ENCODE measurements around the gene DMBT1. TPM values are rescaled to one million over a fixed set of nuclear protein-coding genes. Genes with fewer than 3 reads are reported as not detected.
A peak's percentile ranks its signal among the peaks of the same experiment; 100 is the strongest.

DMBT1 gene
- total and polyA plus RNA-seq, 2 experiments from 2014 or later = not detected

DNA sequence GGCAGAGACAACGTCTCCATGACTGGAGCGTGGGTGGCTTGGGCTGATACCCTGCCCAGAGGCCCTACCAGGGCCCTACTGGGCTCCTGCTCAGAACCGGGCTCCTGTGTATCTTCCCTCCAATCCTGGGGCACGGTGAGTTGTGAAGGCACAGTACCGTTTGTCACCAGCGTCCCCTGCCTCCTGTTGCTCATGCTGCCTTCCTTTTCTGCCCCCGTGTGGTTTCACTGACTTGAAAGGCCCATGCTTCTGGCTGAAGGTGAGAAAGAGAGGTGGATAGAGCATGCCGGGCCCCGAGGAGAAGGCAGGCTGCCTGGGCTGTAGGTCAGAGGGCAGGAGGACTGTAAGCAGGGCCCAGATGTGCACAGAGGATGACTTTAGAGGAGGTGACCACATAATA is 9.1 kb upstream of the DMBT1 start:
- peak in 1 of 2 donors; percentile 41 for DNase-seq (ENCODE audit: low read depth in 1 of 2, low spot score in 1 of 2)
- no peaks in the 10 kb centered on the region for H3K9me3 ChIP-seq (ENCODE audit: low read depth)
- TF ChIP-seq, protein P1, sequence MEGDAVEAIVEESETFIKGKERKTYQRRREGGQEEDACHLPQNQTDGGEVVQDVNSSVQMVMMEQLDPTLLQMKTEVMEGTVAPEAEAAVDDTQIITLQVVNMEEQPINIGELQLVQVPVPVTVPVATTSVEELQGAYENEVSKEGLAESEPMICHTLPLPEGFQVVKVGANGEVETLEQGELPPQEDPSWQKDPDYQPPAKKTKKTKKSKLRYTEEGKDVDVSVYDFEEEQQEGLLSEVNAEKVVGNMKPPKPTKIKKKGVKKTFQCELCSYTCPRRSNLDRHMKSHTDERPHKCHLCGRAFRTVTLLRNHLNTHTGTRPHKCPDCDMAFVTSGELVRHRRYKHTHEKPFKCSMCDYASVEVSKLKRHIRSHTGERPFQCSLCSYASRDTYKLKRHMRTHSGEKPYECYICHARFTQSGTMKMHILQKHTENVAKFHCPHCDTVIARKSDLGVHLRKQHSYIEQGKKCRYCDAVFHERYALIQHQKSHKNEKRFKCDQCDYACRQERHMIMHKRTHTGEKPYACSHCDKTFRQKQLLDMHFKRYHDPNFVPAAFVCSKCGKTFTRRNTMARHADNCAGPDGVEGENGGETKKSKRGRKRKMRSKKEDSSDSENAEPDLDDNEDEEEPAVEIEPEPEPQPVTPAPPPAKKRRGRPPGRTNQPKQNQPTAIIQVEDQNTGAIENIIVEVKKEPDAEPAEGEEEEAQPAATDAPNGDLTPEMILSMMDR (IDR thresholded peaks at IDR 0.05; ENCODE audit: low read depth, low read length) = no peak
- H3K4me3 ChIP-seq = no peak overlapping the region
- peaks cover 25% of the 10 kb centered on the region for H3K4me1 ChIP-seq (ENCODE audit: low read depth)
- H3K36me3 ChIP-seq = no peaks in the 10 kb centered on the region
- H3K27ac ChIP-seq = no peak overlapping the region
- H3K27me3 ChIP-seq = no peaks in the 10 kb centered on the region

DNA sequence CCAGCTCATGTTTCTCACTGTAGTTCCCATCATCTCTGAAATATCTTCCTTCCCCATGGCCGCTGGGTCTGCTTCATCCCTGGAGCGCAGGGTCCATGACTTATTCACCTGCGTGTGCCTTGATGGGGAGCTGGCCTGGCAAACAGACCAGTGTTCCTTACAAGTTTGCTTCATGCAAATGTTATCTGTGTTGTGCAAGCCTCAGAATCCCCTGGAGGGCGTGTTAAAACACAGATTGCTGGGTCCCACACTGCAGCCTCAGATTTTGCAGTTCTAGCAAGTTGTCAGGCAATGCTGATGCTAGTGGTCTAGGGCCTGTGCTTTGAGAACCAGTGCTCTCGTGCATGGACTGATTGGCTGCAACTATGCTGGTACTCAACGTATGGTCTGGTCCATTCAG is 7.2 kb upstream of the DMBT1 start:
- DNase-seq (ENCODE audit: low read depth in 1 of 2, low spot score in 1 of 2) = peak in 1 of 2 donors; percentile 53
- H3K4me3 ChIP-seq = no peak overlapping the region
- no peaks in the 10 kb centered on the region for H3K36me3 ChIP-seq
- no peaks in the 10 kb centered on the region for H3K9me3 ChIP-seq (ENCODE audit: low read depth)
- H3K27ac ChIP-seq = no peak overlapping the region
- TF ChIP-seq, protein P1 (IDR thresholded peaks at IDR 0.05; ENCODE audit: low read depth, low read length) = no peak
- peaks cover 11% of the 10 kb centered on the region for H3K4me1 ChIP-seq (ENCODE audit: low read depth)
- no peaks in the 10 kb centered on the region for H3K27me3 ChIP-seq

GRCh38 chr10:122554131-122555036 is 6.2 kb upstream of the DMBT1 start:
- Histone ChIP-seq H3K4me1 (ENCODE audit: low read depth) (peaks cover under 1% of the 10 kb centered on the region), H3K4me3 (no peak overlapping the region), H3K36me3 (no peaks in the 10 kb centered on the region), H3K27me3 (no peaks in the 10 kb centered on the region), H3K9me3 (ENCODE audit: low read depth) (no peaks in the 10 kb centered on the region), H3K27ac (no peak overlapping the region)
- TF ChIP-seq, protein P1 (IDR thresholded peaks at IDR 0.05; ENCODE audit: low read depth, low read length) = no peak
- DNase-seq (ENCODE audit: low read depth in 1 of 2, low spot score in 1 of 2) = no peak

GRCh38 chr10:122555442-122555841 is 5.1 kb upstream of the DMBT1 start:
- Histone ChIP-seq H3K27me3 (no peaks in the 10 kb centered on the region), H3K27ac (no peak overlapping the region), H3K9me3 (ENCODE audit: low read depth) (no peaks in the 10 kb centered on the region), H3K36me3 (no peaks in the 10 kb centered on the region), H3K4me1 (ENCODE audit: low read depth) (no peaks in the 10 kb centered on the region), H3K4me3 (no peak overlapping the region)
- DNase-seq (ENCODE audit: low read depth in 1 of 2, low spot score in 1 of 2) = no peak
- TF ChIP-seq, protein P1 (IDR thresholded peaks at IDR 0.05; ENCODE audit: low read depth, low read length) = no peak

GRCh38 chr10:122557516-122557915 is 3.0 kb upstream of the DMBT1 start:
- TF ChIP-seq, protein P1 (IDR thresholded peaks at IDR 0.05; ENCODE audit: low read depth, low read length) = no peak
- H3K36me3 ChIP-seq = no peaks in the 10 kb centered on the region
- no peaks in the 10 kb centered on the region for H3K27me3 ChIP-seq
- peak in 1 of 2 donors; percentile 16 for DNase-seq (ENCODE audit: low read depth in 1 of 2, low spot score in 1 of 2)
- H3K27ac ChIP-seq = no peak overlapping the region
- H3K4me1 ChIP-seq (ENCODE audit: low read depth) = peaks cover 6% of the 10 kb centered on the region
- H3K4me3 ChIP-seq = no peak overlapping the region
- no peaks in the 10 kb centered on the region for H3K9me3 ChIP-seq (ENCODE audit: low read depth)

Measured in cardiac muscle cell (in vitro differentiated cells and primary cell).